ENCODE measurements around the gene SULT4A1.
"Not testable (repeated sequence)": the region's sequence is repeated elsewhere in the genome, so short reads cannot be mapped to it uniquely, and the experiment has no call there.

SULT4A1 gene, protein sequence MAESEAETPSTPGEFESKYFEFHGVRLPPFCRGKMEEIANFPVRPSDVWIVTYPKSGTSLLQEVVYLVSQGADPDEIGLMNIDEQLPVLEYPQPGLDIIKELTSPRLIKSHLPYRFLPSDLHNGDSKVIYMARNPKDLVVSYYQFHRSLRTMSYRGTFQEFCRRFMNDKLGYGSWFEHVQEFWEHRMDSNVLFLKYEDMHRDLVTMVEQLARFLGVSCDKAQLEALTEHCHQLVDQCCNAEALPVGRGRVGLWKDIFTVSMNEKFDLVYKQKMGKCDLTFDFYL

DNA sequence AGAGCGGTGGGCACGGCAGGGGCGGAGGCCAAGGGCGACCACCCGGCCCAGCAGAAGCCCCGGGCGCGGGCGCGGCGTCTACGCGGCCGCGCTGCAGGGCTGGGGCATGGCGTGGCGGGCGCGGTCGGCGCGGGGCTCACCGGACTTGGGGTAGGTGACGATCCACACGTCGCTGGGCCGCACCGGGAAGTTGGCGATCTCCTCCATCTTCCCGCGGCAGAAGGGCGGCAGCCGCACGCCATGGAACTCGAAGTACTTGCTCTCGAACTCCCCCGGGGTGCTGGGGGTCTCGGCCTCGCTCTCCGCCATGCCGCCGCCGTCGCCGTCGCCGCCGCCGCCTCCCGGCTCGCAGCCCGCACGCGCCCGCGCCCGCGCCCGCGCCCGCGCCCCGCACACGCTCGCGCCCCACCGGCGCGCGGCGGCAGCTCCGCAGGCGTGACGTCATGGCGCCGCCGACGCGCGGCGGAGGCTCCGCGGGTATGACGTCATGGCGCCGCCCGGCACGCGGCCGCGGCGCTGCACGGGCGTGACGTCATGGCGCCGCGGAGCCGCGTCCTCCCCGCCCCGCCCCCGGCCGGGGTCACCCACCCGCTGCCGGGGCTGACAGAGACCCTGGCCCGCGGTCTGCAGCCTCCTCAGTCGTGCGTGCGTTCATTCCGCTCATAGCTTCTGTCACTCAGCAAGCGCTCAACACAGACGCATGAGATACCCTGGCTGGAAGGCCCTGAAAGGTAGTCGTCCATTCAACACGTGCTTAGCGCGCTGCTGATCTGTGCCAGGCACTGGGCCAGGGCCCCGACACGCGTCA lies at the start of gene SULT4A1:
Gene SULT4A1 (minus strand): TSS at position 440 of the 808 bp plus-strand sequence. CDS start 131 bp downstream, at position 309.
- DNase-seq, result no peak

DNA sequence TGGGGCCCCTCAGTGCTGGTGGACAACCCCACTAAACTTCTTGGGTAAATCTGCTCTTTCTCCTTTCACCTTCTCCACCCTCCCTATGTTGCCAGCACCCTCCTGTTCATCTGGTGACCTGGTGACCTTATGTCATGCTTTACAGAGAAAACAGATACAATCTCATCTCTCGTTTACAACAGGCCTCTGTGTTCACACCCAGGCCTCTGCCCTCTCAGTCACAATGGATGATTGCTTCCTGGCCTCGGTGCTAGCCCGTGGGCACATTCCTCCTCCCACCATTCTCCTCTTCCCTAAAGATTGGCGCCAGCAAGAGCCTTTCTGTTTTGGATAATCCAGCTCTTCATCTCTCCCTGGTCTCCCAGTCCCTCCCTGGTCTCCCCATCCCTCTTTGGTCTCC lies 49.0 kb upstream of the SULT4A1 start:
- no peak for DNase-seq

DNA sequence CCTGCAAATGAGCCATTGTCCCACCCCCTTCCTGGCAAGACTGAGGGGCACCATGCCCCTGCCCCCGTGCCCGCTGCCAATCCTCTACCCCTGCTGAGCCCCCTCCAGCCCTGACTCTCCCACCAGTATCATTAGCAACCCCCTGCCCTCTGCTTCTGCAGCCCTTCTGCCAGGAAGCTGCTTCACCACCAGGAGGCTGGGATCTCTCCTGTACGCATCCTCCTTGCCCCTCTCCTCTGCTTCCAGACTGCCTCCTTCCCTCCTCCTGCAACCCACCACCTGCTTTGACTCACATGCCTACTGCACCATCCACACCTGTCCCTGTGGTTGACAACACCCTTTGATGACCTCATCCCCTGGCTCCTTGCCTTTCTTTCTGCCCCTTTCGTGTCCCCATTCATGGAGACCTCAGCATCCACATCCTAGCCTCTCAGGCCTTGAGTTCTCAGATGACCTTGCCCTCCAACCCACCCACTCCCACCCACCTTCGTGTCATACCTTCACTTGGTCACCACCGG lies 47.9 kb upstream of the SULT4A1 start:
- no peak for DNase-seq

DNA sequence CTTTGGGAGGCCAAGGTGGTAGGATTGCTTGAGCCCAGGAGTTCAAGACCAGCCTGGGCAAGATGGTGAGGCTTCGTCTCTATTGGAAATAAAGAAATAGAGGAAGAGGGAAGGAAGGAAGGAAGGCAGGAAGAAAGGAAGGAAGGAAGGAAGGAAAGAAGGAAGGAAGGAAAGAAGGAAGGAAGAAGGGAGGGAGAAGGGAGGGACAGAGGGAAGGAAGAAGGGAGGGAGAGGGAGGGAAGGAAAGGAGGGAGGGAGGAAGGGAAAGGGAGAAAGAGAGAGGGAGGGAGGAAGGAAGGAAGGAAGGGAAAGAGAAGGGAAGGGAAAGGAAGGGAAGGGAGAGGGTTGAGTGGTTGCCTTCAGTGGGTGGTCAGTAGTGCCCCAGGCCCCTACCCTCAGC lies 47.4 kb upstream of the SULT4A1 start:
- no peak for DNase-seq

DNA sequence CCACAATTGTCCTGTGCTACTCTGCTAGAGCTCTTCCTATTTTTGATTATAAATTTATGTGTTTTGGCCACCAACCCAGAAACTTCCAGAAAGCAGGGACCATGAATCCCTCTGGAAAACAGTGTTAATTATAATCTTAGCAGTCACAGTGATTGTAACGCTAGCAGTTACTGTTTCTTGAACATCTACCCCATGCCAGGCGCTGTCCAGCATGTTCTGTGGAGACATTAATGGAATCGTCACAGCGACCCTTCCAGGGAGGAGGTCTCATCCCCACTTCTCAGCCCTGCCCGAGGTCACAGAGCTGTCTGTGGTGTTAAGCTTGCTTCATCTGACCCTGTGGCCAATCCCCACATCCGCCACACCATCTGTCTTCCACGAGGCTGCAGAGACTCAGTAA lies 43.4 kb upstream of the SULT4A1 start:
- DNase-seq, result no peak

DNA sequence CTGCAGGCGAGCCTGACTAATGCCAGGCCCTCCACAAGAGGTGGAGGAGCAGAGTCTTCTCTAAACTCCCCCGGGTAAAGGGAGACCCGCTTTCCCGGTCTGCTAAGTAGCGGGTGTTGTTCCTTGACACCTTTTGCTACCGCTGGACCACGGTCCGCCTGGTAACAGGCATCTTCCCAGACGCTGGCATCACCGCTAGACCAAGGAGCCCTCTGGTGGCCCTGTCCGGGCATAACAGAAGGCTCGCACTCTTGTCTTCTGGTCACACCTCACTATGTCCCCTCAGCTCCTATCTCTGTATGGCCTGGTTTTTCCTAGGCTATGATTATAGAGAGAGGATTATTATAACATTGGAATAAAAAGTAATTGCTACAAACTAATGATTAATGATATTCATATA lies 42.1 kb upstream of the SULT4A1 start:
- not testable (repeated sequence) for DNase-seq

DNA sequence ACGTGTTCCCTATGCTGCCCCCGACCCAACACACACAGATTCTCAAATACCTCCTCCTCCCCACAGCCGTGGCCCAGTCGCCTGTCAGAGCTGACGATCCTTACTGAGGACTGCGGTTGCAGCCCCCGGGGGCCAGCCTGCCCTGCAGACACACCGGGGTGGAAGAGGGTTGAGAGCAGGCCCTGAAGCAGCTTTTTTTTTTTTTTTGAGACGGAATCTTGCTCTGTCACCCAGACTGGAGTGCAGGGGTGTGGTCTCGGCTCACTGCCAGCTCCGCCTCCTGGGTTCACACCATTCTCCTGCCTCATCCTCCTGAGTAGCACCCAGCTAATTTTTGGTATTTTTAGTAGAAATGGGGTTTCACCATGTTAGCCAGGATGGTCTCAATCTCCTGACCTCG lies 40.7 kb upstream of the SULT4A1 start:
- DNase-seq, result not testable (repeated sequence)

DNA sequence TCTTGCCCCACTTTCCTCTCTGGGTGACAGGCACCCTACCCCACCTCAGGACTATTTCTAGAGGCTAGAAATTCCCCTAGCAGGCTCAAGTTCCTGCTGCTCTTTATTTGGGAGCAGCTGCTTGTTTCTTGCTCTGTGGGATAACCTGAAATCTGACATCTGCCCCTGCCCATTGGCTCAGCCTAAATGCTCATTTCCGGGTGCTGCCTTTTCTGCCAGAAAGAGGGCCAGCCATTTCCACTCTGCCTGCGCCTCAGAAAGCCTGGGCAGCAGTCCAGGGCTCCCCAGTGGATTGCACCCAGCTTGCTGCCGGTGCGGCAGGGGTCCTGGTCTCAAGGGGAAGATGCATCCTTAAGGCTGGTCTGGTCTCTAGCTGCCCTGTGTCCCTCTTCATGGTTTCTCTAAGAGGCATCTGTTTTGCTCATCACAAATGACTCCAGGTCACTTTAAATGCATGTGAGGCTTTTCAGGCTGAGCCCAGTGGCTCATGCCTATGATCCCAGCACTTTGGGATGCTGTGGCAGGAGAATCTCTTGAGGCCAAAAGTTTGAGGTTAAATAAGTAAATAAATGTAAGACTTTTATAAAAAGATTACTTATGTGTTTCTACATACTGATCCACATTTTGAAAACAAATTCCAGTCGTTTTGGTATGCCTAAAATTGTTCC lies 39.8 kb upstream of the SULT4A1 start:
- no peak for DNase-seq

DNA sequence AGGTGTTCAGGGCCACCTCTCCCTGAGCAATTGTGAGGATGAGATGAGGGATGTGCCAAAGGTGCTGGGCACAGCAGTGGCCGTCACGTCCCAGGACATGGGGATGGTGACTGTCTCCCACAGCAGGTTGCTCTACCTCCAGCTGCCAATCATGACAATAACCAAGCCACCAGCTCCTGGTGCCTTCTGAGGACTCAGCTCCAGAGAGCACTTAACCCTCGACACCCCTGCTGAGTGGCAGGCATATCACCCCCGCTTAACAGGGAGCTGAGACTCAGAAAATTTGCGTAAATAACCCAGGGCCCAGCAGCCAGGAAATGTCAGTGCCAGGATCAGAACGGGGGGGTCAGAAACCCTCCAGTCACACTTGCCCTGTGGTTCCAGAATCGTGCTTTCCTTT lies 37.9 kb upstream of the SULT4A1 start:
- no peak for DNase-seq

DNA sequence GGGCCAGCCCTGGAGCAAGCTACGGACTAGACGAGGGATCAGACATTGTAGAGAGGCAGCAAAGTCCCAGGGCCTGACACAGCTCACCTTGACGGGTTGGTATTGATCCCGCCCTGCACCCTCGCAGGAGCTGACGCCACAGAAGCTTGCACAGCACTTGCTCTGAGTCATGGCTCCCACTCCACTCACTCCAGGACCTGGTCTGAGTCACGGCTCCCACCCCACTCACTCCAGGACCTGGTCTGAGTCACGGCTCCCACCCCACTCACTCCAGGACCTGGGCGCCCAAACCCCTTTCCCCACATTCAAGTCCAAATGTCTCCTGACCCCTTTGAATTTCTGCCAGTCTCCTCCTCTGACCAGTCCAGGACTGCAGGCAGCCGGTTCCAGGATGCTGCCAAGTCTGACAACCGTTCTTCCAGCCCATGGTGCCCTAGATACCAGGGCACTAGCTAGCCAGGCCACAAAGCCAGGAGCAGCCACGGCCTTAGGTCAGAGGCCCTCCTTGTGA lies 35.5 kb upstream of the SULT4A1 start:
- DNase-seq, result no peak

DNA sequence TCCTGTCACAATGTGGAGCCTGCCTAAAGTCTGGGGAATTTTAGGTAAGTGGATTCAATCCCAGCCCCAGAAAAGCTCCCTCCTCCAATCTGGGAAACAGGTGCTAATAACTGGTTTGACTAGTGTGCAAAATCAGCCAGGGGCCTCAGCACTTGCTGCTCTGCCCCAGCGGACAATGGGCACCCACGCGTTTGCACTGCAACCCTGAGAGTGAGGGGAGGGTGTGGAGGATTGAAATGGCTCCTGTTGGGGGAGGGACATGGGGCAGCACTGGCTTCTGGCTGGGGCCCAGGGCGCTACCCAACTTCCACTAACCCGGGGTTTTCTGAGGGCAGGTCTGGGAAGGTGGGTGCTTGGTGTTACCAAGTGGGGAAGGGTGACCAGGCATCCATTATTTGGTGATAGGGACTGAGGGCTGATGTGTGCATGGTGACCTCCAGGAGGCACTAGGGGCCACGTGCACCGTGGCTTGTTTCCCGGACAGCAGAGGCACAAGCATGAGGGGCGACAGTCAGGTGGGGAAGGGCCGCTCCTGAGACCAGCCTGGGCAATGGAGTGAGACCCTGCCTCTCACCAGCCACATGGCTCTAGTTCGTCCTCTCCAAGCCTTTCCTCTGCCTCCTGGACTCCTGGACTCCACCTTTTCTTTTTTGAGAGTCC lies 33.8 kb upstream of the SULT4A1 start:
- no peak for DNase-seq

DNA sequence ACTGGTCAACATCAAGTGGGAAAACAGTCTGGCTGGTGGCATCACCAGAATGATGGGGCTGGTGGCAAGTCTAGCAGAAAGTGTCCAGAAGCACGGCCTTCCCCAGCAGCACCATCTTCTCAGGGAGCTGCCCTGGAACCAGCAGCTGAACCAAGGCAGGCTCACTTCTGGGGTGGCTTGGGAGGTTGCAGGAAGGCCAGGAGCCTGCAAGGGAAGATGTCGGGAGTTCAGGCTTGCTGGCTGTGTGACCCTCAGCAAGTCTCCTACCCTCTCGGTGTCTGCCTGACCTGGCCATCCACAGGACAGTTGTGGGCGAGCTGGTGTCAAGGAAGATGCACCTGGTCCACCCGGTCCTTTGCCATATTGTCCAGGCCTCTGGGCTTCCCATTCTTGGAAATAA lies 31.8 kb upstream of the SULT4A1 start:
- no peak for DNase-seq

DNA sequence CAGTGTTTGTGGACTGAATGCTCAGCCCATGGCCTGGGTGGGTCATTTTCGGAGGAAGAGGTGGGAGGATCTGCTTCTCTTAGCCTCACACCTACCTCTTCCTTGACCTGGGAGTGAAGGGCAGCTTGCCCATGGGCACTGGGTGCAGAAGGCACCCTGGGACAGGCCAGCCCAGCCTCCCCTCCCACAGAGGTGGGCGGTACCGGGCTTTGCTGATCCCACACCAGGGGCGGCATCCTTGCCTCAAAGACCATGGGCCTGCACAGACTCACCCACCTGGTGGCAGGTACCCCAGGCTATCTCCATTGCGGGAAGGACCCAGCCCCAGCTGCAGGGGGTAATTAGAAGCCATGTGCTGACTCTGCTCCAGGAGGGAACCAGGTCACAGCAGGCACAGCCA lies 31.0 kb upstream of the SULT4A1 start:
- DNase-seq, result no peak

DNA sequence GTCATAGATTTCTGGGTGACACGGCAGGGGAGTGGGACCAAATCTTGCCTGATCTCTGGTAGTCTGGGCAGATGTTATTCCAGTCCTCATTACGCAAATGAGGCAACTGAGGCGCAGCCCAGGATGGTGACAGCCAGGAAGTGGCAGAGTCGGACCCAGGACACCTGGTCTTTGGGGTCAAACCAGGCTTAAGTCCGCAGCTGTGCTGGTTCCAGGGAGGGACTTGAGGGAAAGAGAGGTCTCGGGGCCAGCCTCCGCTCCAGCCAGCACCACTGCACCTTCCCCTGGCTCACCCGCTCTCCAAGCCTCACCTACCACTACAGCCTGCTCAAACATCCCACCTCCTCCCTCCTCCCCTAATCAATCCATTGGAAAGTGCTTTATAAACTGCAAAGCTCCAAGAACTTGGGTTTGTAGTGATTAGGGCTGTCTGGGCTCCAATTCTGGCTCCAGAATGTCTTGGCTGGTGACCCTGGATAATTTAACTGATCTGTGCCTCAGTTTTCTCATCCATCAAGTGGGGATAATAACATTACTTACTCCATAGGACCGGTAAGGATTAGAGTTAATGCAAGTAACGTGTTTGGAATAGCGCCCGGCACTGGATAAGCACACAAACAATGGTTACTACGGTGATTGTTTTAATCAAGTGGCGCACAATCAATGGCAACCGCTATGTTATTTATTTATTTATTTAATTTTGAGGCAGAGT lies 30.0 kb upstream of the SULT4A1 start:
- no peak for DNase-seq

DNA sequence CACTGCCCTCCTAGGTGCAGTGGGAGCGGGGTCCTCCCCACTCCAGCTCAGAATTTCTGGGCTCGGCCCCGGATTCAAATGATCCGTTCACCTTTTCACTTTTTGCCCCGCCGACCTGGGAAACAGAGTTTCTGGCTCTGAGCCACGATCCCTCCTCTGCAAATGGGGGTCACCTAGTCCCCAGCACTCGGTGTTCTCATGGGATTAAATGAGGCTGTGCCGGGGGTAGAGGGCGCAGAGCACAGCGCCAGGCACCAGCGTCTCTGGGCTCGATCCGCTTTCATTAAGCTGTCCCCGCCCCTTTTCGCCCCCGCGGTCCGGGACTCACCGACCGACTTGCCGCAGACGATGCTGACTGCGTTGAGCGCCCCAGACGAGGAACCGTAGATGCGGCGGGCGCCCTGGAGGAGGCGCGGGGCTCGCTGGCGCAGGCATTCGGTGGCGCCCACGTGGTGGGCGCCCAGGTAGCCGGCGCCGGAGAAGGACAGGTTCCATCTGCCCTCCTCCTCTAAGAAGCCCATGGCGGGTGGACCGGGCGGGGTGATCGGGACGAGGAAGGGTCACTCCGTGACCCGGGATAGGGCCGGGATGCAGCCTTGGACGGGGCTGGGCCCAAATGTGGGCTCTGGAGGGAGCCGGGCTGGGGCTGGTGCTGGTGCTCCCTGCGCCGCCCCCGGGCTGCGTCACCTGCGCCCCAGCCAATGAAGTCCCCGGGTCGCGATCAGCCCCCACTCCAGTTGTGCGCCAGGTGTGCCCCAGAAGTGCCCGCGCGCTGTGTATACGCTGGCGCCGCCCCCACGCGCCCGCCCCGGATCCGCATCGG lies 29.3 kb upstream of the SULT4A1 start, which contains the start of gene PNPLA5:
Gene PNPLA5 (minus strand): TSS at position 654 of the 823 bp plus-strand sequence. CDS start 133 bp downstream, at position 521.
- no peak for DNase-seq

DNA sequence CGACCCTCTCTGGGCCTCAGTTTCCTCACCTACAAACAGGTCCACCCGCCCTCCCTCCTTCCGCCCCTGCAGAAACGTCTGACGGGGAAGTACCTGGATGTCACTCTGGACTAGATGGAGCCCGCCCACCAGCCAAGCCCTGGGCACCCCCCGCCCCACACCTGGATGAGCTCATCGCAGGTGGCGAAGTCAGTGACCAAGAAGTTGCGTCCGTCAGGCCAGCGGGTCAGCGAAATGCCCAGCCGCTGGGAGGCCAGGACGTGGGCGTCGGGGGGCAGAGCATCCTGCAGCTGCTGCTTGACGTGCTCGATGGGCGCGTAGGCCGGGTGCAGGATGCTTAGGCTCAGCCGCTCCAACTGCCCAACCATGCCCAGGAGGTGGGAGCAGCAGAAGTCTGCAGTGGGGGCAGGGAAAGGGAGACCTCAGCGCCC lies 28.6 kb upstream of the SULT4A1 start:
- no peak for DNase-seq

DNA sequence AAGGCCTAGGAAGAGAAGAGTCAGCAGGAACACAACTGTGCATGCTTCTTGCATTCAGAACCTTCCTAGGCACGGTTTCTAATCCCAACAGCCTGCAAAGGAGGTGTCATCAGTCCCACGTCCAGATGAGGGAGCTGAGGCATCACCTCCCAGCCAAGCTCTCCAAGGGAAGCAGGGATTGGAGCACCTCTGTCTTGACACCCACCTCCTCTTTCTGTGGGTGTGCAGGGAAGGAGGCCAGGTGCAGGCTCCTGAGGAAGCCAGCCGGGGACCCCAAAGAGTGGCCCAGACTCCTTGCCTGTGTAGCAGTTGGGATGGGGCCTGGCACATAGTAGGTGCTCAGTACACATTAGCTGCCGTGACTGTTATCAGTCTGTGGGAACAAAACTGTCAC lies 27.5 kb upstream of the SULT4A1 start:
- no peak for DNase-seq

DNA sequence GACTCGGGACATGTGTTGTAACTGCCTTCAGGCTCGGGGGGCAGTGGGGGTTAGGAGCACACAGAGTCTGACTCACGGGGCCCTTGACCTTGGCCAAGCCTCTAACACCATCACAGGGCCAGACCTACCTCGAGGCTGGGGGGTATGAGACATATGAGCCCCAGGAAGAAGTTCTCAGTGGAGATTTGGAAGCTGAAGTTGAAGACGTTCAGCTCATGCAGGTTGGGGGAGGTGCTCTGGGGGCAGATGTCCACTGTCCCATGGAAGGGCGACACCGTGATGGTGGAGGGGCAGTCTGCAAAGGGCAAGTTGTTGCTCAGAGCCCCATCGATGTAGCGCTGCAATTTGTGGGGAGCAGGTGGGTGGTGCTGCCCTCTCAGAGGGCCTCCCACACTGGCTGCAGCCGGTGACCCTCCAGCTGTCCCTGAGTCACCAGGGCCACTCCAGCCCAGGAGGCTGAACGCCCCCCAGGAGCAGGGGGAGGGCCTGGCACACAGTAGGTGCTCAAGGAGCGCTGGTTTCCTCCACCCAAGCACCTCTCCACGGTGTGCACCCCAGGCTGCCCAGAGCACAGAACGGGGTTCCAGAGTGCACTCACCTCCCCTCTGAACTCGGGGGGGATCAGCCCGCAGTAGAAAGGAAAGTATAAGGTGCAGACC lies 27.0 kb upstream of the SULT4A1 start:
- DNase-seq, result no peak

DNA sequence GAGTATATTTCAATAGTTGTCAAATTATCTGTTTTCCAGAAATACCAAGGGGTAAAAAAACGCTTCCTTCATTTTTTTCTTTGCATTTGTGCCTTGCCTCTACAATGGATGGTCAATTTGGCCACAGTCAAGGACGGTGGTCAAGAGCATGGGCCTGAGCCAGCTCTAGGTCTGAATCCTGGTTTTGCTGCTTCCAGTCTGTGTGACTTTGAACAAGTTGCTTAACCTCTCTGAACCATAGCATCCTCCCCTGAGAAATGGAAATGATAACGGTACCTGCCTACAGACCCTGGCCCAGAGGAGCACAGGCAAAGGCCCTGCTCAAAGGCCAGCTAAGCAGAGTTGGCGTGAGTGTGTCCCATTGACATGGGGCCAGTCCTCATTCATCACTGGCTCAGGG lies 26.4 kb upstream of the SULT4A1 start:
- DNase-seq, result no peak

DNA sequence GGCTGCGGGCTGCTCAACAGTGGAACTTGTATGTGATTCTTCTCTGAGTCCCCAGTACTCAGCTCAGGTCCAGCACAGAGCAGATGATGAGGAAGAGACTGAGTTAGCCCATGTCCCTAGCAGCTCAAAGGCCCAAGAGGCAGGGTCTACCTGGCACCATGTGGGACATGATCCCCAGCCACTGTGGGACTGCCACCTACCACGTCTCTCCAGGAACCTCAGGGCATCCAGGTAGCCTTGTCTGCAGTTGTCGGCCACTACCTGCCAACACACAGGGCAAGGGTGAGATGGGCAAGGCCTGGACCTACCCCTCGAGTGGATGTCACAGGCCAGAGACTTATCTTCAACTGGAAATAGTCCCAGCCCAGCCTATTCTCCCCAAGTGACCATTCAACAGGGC lies 25.1 kb upstream of the SULT4A1 start:
- no peak for DNase-seq

DNA sequence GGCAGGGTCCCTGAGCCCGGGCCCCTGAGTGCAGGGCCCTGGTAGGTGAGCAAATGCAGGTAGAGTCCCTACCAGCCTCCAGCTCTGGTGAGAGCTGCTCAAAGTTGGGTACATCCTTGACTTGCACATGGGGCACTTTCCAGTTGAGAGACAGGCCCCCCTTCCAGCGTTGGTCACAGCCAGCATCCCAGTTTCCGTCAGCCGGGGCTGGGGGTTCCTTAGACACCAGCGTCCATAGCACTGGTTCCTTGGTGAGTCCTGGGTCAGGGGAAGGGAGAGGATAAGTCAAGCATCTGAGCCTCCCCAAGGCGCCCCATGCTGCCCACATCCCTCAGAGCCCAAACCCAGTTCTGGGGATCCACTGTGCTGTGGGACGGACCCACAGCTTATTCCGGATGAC lies 23.9 kb upstream of the SULT4A1 start:
- DNase-seq, result no peak
